ENCODE measurements around the gene CEP170B. TPM values are rescaled to one million over a fixed set of nuclear protein-coding genes. Genes with fewer than 3 reads are reported as not detected.
"Not testable (repeated sequence)": the region's sequence is repeated elsewhere in the genome, so short reads cannot be mapped to it uniquely, and the experiment has no call there.

The CEP170B gene
- total RNA-seq, 1 donor from 2014 or later = 1.6 TPM

DNA sequence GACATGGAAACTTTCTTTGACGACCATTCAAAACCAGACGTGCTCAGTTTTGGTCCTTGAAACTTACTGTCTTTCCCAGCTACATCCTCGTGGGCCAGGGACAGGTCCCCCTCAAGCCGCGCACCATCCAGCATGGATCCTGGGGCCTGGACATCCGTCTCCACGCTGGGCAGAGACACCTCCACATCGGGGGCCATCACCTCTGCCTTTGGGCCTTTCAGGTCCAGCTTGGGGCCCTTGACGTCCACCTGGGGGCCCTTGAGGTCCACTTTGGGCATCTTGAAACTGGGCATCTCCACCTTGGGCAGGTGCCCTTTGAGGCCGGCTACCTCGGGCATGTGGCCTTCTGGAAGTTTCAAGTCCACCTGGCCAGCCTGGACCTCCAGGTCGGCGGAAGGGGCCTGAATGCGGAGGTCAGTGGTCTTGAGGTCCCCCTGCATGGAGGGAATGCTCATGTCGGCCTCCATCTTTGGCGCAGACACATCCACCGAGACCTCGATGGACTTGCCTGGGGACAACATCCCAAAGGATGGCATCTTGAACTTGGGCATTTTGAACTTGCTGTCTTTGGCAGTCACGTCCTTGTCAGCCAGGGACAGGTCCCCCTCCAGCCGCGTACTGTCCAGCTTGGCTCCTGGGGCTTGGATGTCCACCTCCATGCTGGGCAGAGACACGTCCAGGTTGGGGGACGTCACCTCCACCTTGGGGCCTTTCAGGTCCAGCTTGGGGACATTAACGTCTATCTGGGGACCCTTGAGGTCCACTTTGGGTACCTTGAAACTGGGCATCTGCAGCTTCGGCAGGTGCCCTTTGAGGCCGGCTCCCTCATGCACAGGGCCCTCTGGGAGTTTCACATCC lies 76.7 kb downstream of the CEP170B start:
- Mint-ChIP-seq H3K27ac (no peak overlapping the region), H3K27me3 (no peaks in the 10 kb centered on the region), H3K36me3 (ENCODE audit: low read depth) (peaks cover 4% of the 10 kb centered on the region), H3K9me3 (no peaks in the 10 kb centered on the region), H3K4me3 (no peak overlapping the region), H3K4me1 (no peaks in the 10 kb centered on the region)
- ATAC-seq (ENCODE audit: low read depth) (no peak), DNase-seq (no peak)
- intact Hi-C loops (cut with micrococcal nuclease) = no loop called here
- ChIA-PET POLR2A (no interaction called here), CTCF (no interaction called here)
- TF ChIP-seq, protein P1, sequence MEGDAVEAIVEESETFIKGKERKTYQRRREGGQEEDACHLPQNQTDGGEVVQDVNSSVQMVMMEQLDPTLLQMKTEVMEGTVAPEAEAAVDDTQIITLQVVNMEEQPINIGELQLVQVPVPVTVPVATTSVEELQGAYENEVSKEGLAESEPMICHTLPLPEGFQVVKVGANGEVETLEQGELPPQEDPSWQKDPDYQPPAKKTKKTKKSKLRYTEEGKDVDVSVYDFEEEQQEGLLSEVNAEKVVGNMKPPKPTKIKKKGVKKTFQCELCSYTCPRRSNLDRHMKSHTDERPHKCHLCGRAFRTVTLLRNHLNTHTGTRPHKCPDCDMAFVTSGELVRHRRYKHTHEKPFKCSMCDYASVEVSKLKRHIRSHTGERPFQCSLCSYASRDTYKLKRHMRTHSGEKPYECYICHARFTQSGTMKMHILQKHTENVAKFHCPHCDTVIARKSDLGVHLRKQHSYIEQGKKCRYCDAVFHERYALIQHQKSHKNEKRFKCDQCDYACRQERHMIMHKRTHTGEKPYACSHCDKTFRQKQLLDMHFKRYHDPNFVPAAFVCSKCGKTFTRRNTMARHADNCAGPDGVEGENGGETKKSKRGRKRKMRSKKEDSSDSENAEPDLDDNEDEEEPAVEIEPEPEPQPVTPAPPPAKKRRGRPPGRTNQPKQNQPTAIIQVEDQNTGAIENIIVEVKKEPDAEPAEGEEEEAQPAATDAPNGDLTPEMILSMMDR (IDR thresholded peaks at IDR 0.05) = no peak

DNA sequence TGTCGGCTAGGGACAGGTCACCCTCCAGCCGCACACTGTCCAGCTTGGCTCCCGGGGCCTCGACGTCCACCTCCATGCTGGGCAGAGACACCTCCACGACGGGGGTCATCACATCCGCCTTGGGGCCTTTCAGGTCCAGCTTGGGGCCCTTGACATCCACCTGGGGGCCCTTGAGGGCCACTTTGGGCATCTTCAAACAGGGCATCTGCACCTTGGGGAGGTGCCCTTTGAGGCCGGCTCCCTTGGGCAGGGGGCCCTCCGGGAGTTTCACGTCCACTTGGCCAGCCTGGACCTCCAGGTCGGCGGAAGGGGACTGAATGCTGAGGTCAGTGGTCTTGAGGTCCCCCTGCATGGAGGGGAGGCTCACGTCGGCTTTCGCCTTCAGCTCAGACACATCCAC lies 77.5 kb downstream of the CEP170B start:
- Mint-ChIP-seq H3K27ac (no peak overlapping the region), H3K27me3 (no peaks in the 10 kb centered on the region), H3K4me3 (no peak overlapping the region), H3K9me3 (no peaks in the 10 kb centered on the region), H3K36me3 (ENCODE audit: low read depth) (peaks cover 4% of the 10 kb centered on the region), H3K4me1 (no peaks in the 10 kb centered on the region)
- no peak for DNase-seq
- TF ChIP-seq, protein P1 (IDR thresholded peaks at IDR 0.05) = no peak
- intact Hi-C loops (cut with micrococcal nuclease) = no loop called here
- ChIA-PET CTCF (no interaction called here), POLR2A (interaction anchor here (0.6 kb wide), 1 partner anchor 108 kb away, joined by 10 read pairs; no protein-coding TSS in a partner anchor)
- no peak for ATAC-seq (ENCODE audit: low read depth)

DNA sequence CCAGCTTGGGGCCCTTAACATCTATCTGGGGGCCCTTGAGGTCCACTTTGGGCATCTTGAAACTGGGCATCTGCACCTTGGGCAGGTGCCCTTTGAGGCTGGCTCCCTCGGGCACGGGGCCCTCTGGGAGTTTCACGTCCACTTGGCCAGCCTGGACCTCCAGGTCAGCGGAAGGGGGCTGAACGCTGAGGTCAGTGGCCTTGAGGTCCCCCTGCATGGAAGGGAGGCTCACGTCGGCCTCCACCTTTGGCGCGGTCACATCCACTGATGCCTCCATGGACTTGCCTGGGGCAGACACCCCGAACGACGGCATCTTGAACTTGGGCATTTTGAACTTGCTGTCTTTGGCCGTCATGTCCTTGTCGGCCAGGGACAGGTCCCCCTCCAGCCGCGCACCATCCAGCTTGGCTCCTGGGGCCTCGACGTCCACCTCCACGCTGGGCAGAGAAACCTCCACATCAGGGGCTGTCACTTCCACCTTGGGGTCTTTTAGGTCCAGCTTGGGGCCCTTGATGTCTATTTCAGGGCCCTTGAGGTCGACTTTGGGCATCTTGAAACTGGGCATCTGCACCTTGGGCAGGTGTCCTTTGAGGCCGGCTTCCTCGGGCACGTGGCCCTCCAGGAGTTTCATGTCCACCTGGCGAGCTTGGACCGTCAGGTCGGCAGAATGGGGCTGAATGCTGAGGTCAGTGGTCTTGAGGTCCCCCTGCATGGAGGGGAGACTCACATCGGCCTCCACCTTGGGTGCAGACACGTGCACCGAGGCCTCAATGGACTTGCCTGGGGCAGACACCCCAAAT lies 78.3 kb downstream of the CEP170B start:
- H3K27ac Mint-ChIP-seq; H3K36me3 Mint-ChIP-seq (ENCODE audit: low read depth); H3K4me1 Mint-ChIP-seq; POLR2A ChIA-PET; intact Hi-C loops (cut with micrococcal nuclease); ATAC-seq (ENCODE audit: low read depth); CTCF ChIA-PET; H3K4me3 Mint-ChIP-seq; H3K27me3 Mint-ChIP-seq; H3K9me3 Mint-ChIP-seq; DNase-seq: not testable (repeated sequence)

DNA sequence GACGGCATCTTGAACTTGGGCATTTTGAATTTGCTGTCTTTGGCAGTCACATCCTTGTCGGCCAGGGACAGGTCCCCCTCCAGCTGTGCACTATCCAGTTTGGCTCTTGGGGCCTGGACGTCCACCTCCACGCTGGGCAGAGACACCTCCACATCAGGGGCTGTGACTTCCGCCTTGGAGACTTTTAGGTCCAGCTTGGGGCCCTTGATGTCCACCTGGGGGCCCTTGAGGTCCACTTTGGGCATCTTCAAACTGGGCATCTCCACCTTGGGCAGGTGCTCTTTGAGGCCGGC lies 78.9 kb downstream of the CEP170B start:
- POLR2A ChIA-PET; H3K36me3 Mint-ChIP-seq (ENCODE audit: low read depth); intact Hi-C loops (cut with micrococcal nuclease); H3K4me3 Mint-ChIP-seq; H3K27ac Mint-ChIP-seq; DNase-seq; H3K9me3 Mint-ChIP-seq; H3K27me3 Mint-ChIP-seq; H3K4me1 Mint-ChIP-seq; CTCF ChIA-PET; ATAC-seq (ENCODE audit: low read depth): not testable (repeated sequence)

GRCh38 chr14:104944436-104945205 lies 79.6 kb downstream of the CEP170B start:
- DNase-seq; H3K4me1 Mint-ChIP-seq; POLR2A ChIA-PET; H3K36me3 Mint-ChIP-seq (ENCODE audit: low read depth); H3K27me3 Mint-ChIP-seq; intact Hi-C loops (cut with micrococcal nuclease); H3K9me3 Mint-ChIP-seq; CTCF ChIA-PET; H3K27ac Mint-ChIP-seq; H3K4me3 Mint-ChIP-seq; ATAC-seq (ENCODE audit: low read depth): not testable (repeated sequence)

DNA sequence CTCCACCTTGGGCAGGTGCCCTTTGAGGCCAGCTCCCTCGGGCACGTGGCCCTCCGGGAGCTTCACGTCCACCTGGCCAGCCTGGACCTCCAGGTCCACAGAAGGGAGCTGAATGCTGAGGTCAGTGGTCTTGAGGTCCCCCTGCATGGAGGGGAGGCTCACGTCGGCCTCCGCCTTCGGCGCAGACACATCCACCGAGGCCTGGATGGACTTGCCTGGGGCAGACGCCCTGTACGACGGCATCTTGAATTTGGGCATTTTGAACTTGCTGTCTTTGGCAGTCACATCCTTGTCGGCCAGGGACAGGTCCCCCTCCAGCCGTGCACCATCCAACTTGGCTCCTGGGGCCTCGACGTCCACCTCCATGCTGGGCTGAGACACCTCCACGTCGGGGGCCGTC lies 80.2 kb downstream of the CEP170B start:
- H3K4me1 Mint-ChIP-seq; ATAC-seq (ENCODE audit: low read depth); H3K9me3 Mint-ChIP-seq; H3K36me3 Mint-ChIP-seq (ENCODE audit: low read depth); DNase-seq; H3K4me3 Mint-ChIP-seq; H3K27me3 Mint-ChIP-seq; CTCF ChIA-PET; POLR2A ChIA-PET; intact Hi-C loops (cut with micrococcal nuclease); H3K27ac Mint-ChIP-seq: not testable (repeated sequence)

Other genes with a start within 250 kb of the CEP170B start
- 38.6 and 47.2 TPM in 2 replicates for gene INF2, start 175.7 kb upstream of the CEP170B start, total RNA-seq
- gene ADSS1, start 141.0 kb upstream of the CEP170B start, total RNA-seq = 0.18 and 0.39 TPM in 2 replicates
- gene SIVA1, start 112.1 kb upstream of the CEP170B start, total RNA-seq = 47.9 and 51.2 TPM in 2 replicates
- 72.8 and 80.8 TPM in 2 replicates for gene AKT1, start 69.5 kb upstream of the CEP170B start, total RNA-seq
- gene ZBTB42, start 64.2 kb upstream of the CEP170B start, total RNA-seq = 3.0 and 3.1 TPM in 2 replicates
- gene PLD4, start 59.6 kb downstream of the CEP170B start, total RNA-seq = 458 and 473 TPM in 2 replicates
- not detected in 2 replicates for gene AHNAK2, start 113.1 kb downstream of the CEP170B start, total RNA-seq
- gene CLBA1, start 120.5 kb downstream of the CEP170B start, total RNA-seq = 2.7 and 3.9 TPM in 2 replicates
- 11.7 and 13.6 TPM in 2 replicates for gene CDCA4, start 155.8 kb downstream of the CEP170B start, total RNA-seq
- gene GPR132, start 200.2 kb downstream of the CEP170B start, total RNA-seq = 43.4 and 48.5 TPM in 2 replicates